Esophagus muscularis mucosa (tissue), 4 donors: ENCODE results near the gene TRAPPC3L. TPM values are rescaled to one million over a fixed set of nuclear protein-coding genes. Genes with fewer than 3 reads are reported as not detected.

ENCODE experiments used
- DNase-seq: peaks from one replicate; pipeline ENCODE4 v3.0.0-alpha.2; 2017; ENCODE audit errors: extremely low spot score
- H3K27ac ChIP-seq, 4 donors: fragments of 200-600 bp; sonication (generic); replicated peaks in 1 of 4; 1 replicate in 3 of 4; 2 replicates in 1 of 4; pipeline ENCODE4 v1.5.1; 2016 to 2019; ENCODE audit warnings: mild to moderate bottlenecking in 1 of 4
- H3K27me3 ChIP-seq, 4 donors: fragments of 200-600 bp; sonication (generic); one replicate each; pipeline versions ENCODE4 v1.5.1 to v1.6.0; 2016 to 2019
- H3K36me3 ChIP-seq, 4 donors: fragments of 200-600 bp; sonication (generic); one replicate each; pipeline ENCODE4 v1.5.1; 2016 to 2019
- H3K4me1 ChIP-seq, 4 donors: fragments of 200-600 bp; sonication (generic); one replicate each; pipeline ENCODE4 v1.5.1; 2016 to 2019
- H3K4me3 ChIP-seq, 4 donors: fragments of 200-600 bp; sonication (generic); 1 replicate in 2 of 4; 2 replicates in 2 of 4; pipeline ENCODE4 v1.5.1; 2016 to 2019; ENCODE audit warnings: mild to moderate bottlenecking in 4 of 4, moderate library complexity in 1 of 4
- H3K9me3 ChIP-seq, 4 donors: fragments of 200-600 bp; sonication (generic); 1 replicate in 3 of 4; 2 replicates in 1 of 4; pipeline ENCODE4 v1.5.1; 2016 to 2019
- EP300 ChIP-seq: sonication (generic); formaldehyde crosslinking; IDR thresholded peaks from one replicate; pipeline ENCODE4 v1.6.1; 2017; ENCODE audit warnings: antibody characterized with exemption
- POLR2A ChIP-seq: fragments of 450-650 bp; IDR thresholded peaks from one replicate; pipeline ENCODE4 v1.6.1; 2017; ENCODE audit warnings: antibody characterized with exemption, moderate library complexity, mild to moderate bottlenecking, low read depth
- POLR2AphosphoS5 ChIP-seq, 2 donors: sonication (generic); formaldehyde crosslinking; IDR thresholded peaks; one replicate each; pipeline ENCODE4 v1.6.1; 2017; ENCODE audit warnings: antibody characterized with exemption in 2 of 2
- WGBS: methylation state at CpG from one replicate; pipeline ENCODE4 v1.1.5; 2018; 5-methylcytosine and 5-hydroxymethylcytosine counted together
- intact Hi-C: fragments of 100-400 bp; cut with DNase I; formaldehyde crosslinking; loops from one replicate; pipeline ENCODE4 v1.15.1; 2023
- total RNA-seq, 4 donors: library from RNA; depleted of rRNA; stranded (reverse); fragments of >200 nt; gene quantifications; one replicate each; pipeline versions ENCODE4 v1.1.0 to v1.2.1, GENCODE V29; 2016
- TF ChIP-seq, protein P1 (sequence below), 3 experiments: fragments of 200-600 bp in 2 of 3; fragments of 450-650 bp in 1 of 3; sonication (generic) in 2 of 3; IDR thresholded peaks; one replicate each; pipeline ENCODE4 v1.5.1; 2017 to 2019; ENCODE audit warnings: antibody characterized with exemption in 3 of 3, mild to moderate bottlenecking in 2 of 3, moderate library complexity in 1 of 3

TRAPPC3L gene
- total RNA-seq, 4 donors from 2014 or later = 0.42 TPM; not detected in 3

DNA sequence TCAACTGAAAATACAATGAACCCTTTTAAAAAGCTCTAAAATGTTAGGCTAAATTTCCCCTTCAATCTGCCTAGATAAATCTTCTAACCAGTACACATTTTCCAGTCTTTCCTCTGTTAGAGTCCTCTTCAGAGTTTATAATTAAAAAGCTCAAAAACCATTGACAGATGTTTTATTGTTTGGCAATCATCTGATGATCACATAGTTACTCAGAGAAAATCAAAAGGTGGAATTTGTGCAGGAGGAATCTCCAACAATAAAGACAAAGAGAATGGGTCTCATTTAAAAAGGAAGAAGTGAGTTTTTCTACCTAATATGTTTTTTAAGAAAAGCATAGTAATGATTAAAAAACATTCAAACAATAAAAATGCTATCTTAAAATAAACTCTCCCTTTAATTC, 3.1 kb downstream of the TRAPPC3L start:
- intact Hi-C loops = no loop called here
- no peaks in the 10 kb centered on the region for H3K4me1 ChIP-seq
- peaks cover 0 to 9% (median 0%) of the 10 kb centered on the region in 4 donors for H3K27me3 ChIP-seq
- no peak for DNase-seq
- H3K4me3 ChIP-seq = no peak overlapping the region
- TF ChIP-seq, protein P1, sequence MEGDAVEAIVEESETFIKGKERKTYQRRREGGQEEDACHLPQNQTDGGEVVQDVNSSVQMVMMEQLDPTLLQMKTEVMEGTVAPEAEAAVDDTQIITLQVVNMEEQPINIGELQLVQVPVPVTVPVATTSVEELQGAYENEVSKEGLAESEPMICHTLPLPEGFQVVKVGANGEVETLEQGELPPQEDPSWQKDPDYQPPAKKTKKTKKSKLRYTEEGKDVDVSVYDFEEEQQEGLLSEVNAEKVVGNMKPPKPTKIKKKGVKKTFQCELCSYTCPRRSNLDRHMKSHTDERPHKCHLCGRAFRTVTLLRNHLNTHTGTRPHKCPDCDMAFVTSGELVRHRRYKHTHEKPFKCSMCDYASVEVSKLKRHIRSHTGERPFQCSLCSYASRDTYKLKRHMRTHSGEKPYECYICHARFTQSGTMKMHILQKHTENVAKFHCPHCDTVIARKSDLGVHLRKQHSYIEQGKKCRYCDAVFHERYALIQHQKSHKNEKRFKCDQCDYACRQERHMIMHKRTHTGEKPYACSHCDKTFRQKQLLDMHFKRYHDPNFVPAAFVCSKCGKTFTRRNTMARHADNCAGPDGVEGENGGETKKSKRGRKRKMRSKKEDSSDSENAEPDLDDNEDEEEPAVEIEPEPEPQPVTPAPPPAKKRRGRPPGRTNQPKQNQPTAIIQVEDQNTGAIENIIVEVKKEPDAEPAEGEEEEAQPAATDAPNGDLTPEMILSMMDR (IDR thresholded peaks at IDR 0.05) = no peak
- TF ChIP-seq POLR2AphosphoS5 (IDR thresholded peaks at IDR 0.05) = no peak
- no peak for TF ChIP-seq POLR2A
- no peak for TF ChIP-seq EP300
- H3K36me3 ChIP-seq = no peaks in the 10 kb centered on the region
- H3K27ac ChIP-seq = no peak overlapping the region
- H3K9me3 ChIP-seq = no peaks in the 10 kb centered on the region

DNA sequence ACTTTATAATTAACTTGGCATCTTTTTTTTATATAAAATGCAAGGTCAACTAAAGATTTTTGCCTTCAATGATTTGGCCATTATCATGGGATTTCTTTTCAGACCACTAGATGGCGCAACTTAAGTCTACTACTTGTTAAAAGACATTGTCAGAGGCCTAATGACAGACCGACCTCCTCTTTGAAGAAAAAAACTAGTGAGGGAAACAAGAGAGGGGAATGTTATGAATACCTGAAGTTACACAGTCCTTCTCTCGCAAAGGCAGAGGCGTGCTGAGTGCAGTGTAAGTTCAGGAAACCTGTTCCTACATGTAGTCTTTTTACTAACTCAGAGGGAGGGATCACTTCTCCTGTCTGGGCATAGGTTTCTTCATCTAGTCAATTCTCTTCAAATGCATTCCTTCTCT, 9.3 kb downstream of the TRAPPC3L start:
- Histone ChIP-seq H3K9me3 (no peaks in the 10 kb centered on the region), H3K36me3 (no peaks in the 10 kb centered on the region), H3K4me1 (no peaks in the 10 kb centered on the region), H3K4me3 (no peak overlapping the region), H3K27ac (no peak overlapping the region), H3K27me3 (peaks cover 0 to 8% (median 0%) of the 10 kb centered on the region in 4 donors)
- 11% methylated on average over 4 of the region's 4 CpGs for WGBS
- no peak for DNase-seq
- TF ChIP-seq POLR2A (no peak), POLR2AphosphoS5 (IDR thresholded peaks at IDR 0.05) (no peak), EP300 (no peak)
- TF ChIP-seq, protein P1 (IDR thresholded peaks at IDR 0.05) = peak; percentile 59 to 80 (median 69)
- intact Hi-C loops = loop anchor here (2.0 to 5.0 kb wide), 2 partner anchors 25 to 264 kb away; no protein-coding TSS in a partner anchor

DNA sequence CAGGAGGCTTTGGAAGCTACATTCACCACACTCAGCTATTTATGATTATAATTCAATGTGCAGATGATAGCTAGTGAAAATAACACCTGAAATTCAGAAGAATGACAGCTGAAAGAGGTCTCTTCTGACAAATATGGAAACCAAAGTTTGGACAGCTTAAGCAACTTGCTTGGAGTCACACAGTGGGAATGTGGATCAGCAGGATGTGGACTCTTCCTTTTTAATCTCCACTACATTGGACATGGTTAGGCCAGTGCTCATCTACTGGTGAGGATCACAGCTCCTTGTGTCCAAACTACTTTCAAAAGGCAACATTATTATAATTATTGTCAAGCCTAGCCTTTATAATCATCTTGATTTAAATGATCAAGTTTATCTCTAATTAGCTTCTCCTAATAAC, 10.4 kb downstream of the TRAPPC3L start:
- H3K9me3 ChIP-seq = no peaks in the 10 kb centered on the region
- H3K27ac ChIP-seq = no peak overlapping the region
- no peaks in the 10 kb centered on the region for H3K4me1 ChIP-seq
- intact Hi-C loops = loop anchor here (5.0 kb wide), 1 partner anchor 263 kb away; no protein-coding TSS in a partner anchor
- H3K36me3 ChIP-seq = no peaks in the 10 kb centered on the region
- DNase-seq = no peak
- peaks cover 0 to 4% (median 0%) of the 10 kb centered on the region in 4 donors for H3K27me3 ChIP-seq
- TF ChIP-seq POLR2A = no peak
- no peak for TF ChIP-seq POLR2AphosphoS5 (IDR thresholded peaks at IDR 0.05)
- TF ChIP-seq, protein P1 (IDR thresholded peaks at IDR 0.05) = no peak
- no peak for TF ChIP-seq EP300
- H3K4me3 ChIP-seq = no peak overlapping the region

- WGBS = 64% methylated on average over 9 of the region's 9 CpGs
- no peak for DNase-seq
- no peaks in the 10 kb centered on the region for H3K4me1 ChIP-seq
- H3K27me3 ChIP-seq = peaks cover 0 to 4% (median 0%) of the 10 kb centered on the region in 4 donors
- no peaks in the 10 kb centered on the region for H3K9me3 ChIP-seq
- H3K36me3 ChIP-seq = no peaks in the 10 kb centered on the region
- intact Hi-C loops = no loop called here
- no peak overlapping the region for H3K4me3 ChIP-seq
- TF ChIP-seq POLR2A (no peak), POLR2AphosphoS5 (IDR thresholded peaks at IDR 0.05) (no peak), EP300 (no peak)
- TF ChIP-seq, protein P1 (IDR thresholded peaks at IDR 0.05) = no peak
- no peak overlapping the region for H3K27ac ChIP-seq
Measured at GRCh38 chr6:116533233-116533957, 12.1 kb downstream of the TRAPPC3L start.
